Aortic smooth muscle cell (primary cell): ENCODE measurements around the gene NUDCD2. TPM values are rescaled to one million over a fixed set of nuclear protein-coding genes. Genes with fewer than 3 reads are reported as not detected.

Experiments
- total RNA-seq: library from RNA; depleted of rRNA; stranded (reverse); fragments of >200 nt; gene quantifications from 2 replicates; pipeline ENCODE4 v1.2.3, GENCODE V29; 2014

The NUDCD2 gene, protein sequence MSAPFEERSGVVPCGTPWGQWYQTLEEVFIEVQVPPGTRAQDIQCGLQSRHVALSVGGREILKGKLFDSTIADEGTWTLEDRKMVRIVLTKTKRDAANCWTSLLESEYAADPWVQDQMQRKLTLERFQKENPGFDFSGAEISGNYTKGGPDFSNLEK
- total RNA-seq, result 7.1 and 9.2 TPM in 2 replicates

GRCh38 chr5:163459819-163460561 lies at the start of gene NUDCD2:
Gene NUDCD2, minus strand, starts transcription at chr5:163460102. Its CDS starts 52 bp downstream, at chr5:163460050.

DNA sequence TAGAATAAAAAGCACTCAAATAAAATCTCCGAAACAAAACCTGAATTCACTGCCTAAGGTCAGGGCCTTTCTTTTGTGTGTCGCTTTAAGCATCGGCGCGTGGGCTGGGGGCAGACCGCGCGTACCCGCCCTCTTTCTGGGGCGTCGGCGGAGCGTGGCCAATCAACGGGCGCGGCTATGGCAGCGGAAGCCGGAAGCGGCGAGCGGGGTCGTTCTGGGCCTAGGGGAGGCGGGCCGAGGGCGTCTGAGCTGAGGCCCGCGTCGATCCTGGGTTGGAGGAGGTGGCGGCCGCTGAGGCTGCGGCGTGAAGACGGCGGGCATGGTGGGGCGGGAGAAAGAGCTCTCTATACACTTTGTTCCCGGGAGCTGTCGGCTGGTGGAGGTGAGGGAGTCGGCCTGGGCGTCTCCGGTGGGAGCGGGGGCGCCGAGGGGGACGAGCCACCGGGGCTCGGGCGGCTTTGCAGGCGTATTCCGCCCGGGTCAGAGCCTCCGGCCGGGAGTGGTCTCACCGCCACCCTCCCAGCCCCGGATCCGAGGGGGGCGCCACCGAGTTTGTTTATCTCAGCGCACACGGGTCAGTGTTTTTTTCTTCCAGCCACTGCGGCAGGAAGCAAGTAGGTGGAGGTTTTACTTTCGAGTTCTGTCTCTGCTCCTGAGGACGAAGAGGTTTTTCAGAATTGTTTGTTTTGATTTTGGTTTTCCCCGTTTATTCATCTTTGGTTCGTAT lies 45.6 kb upstream of the NUDCD2 start, which contains the start of gene MAT2B:
Gene MAT2B (plus strand): TSS at position 252 of the 727 bp plus-strand sequence. CDS start 68 bp downstream, at position 320.

GRCh38 chr5:163460562-163461171 lies 765 bp upstream of the NUDCD2 start, which contains the start of gene HMMR:
Gene HMMR, plus strand, starts transcription at chr5:163460632. Its CDS starts 61 bp downstream, at chr5:163460693.

GRCh38 chr5:163437309-163438182 lies 22.4 kb downstream of the NUDCD2 start, which contains the start of gene CCNG1:
Gene CCNG1, plus strand, starts transcription at chr5:163437595. Its CDS starts 1,662 bp downstream, at chr5:163439257.

Other genes starting within 250 kb of the NUDCD2 start
- gene CCNG1, start 22.5 kb downstream of the NUDCD2 start, total RNA-seq, result 142 and 172 TPM in 2 replicates
- gene HMMR, start 530 bp upstream of the NUDCD2 start, total RNA-seq, result 23.1 and 35.1 TPM in 2 replicates
- gene MAT2B, start 45.5 kb upstream of the NUDCD2 start, total RNA-seq, result 53.0 and 61.7 TPM in 2 replicates